Activated T-cell treated with anti-CD3 and anti-CD28 coated beads for 1 hour (primary cell): ENCODE measurements around the gene TPSAB1.

Experiments
- DNase-seq: peaks from one replicate; pipeline ENCODE4 v3.0.0-alpha.2; 2020; ENCODE audit warnings: low read depth

The TPSAB1 gene

GRCh38 chr16:1286513-1287094 is 46.1 kb downstream of the TPSAB1 start:
- DNase-seq = no peak

GRCh38 chr16:1287982-1288670 is 47.6 kb downstream of the TPSAB1 start:
- no peak for DNase-seq

GRCh38 chr16:1288813-1289476 is 48.4 kb downstream of the TPSAB1 start:
- no peak for DNase-seq

- no peak for DNase-seq
Observed at GRCh38 chr16:1289477-1289866, 49.0 kb downstream of the TPSAB1 start.

GRCh38 chr16:1290063-1290501 is 49.6 kb downstream of the TPSAB1 start:
- no peak for DNase-seq

GRCh38 chr16:1290860-1291575 is 50.5 kb downstream of the TPSAB1 start:
- DNase-seq = no peak

GRCh38 chr16:1291576-1291974 is 51.1 kb downstream of the TPSAB1 start:
- DNase-seq = no peak
